GM12878 (cell line): ENCODE data around the gene MEX3C. TPM values are rescaled to one million over a fixed set of nuclear protein-coding genes. Genes with fewer than 3 reads are reported as not detected.
A peak's percentile ranks its signal among the peaks of the same experiment; 100 is the strongest.

Experiments
- ATAC-seq: fragments of 200-7000 bp; cut with Tn5 transposase; 3 replicates; pipeline ENCODE4 v1.9.1; 2020; ENCODE audit warnings: mild to moderate bottlenecking, moderate library complexity
- BruUV-seq: library from RNA; stranded (reverse); fragments of 400-500 nt; replicated peaks from 2 replicates; lab custom pipeline; 2021; lab: Mats Ljungman, UMichigan
- CTCF ChIA-PET: fragments of 300-600 bp; sonication (Branson Sonifier 250); formaldehyde crosslinking; extraction: SDS; loops from one replicate; lab custom pipeline; 2021; ENCODE audit warnings: inconsistent platforms; lab: Yijun Ruan, JAX
- POLR2A ChIA-PET: fragments of 350-600 bp; formaldehyde crosslinking; extraction: SDS; loops from one replicate; lab custom pipeline; 2021; ENCODE audit warnings: inconsistent platforms; lab: Charles Lee
- RAD21 ChIA-PET: fragments of 300-600 bp; sonication (Branson Sonifier 250); formaldehyde crosslinking; loops from one replicate; lab custom pipeline; 2023; ENCODE audit warnings: antibody characterized with exemption; ENCODE audit not compliant: unreplicated experiment; lab: Charles Lee
- SMC1A ChIA-PET: fragments of 300-600 bp; sonication (Branson Sonifier 250); formaldehyde crosslinking; loops from one replicate; lab custom pipeline; 2023; ENCODE audit not compliant: unreplicated experiment, uncharacterized antibody; lab: Charles Lee
- DNase-seq: peaks from one replicate; pipeline ENCODE4 v3.0.0-alpha.2; 2011; ENCODE audit warnings: low read depth, low spot score
- FAIRE-seq: peaks from 3 replicates; lab custom pipeline; 2011; peaks lifted over from hg19 to GRCh38; lab: Jason Lieb, UNC
- H2AFZ ChIP-seq: 2 replicates; pipeline ENCODE4 v1.6.0; 2011; ENCODE audit warnings: low read depth, low read length, control low read depth; ENCODE audit not compliant: control insufficient read depth
- H3K27ac ChIP-seq: 2 replicates; pipeline ENCODE4 v1.5.1; 2011; ENCODE audit warnings: control low read depth; ENCODE audit not compliant: control insufficient read depth, insufficient read depth
- H3K27me3 ChIP-seq, 2 experiments: replicated peaks in 1 of 2; 2 replicates each; pipeline versions ENCODE4 v1.6.0 to v1.6.1; 2011; ENCODE audit warnings: low read length in 1 of 2; ENCODE audit not compliant: control insufficient read depth in 2 of 2, insufficient read depth in 2 of 2
- H3K36me3 ChIP-seq, 2 experiments: 2 replicates each; pipeline ENCODE4 v1.5.1; 2011; ENCODE audit warnings: low read length in 1 of 2; ENCODE audit not compliant: control insufficient read depth in 2 of 2, insufficient read depth in 2 of 2
- H3K4me1 ChIP-seq: 2 replicates; pipeline ENCODE4 v1.6.1; 2011; ENCODE audit warnings: mild to moderate bottlenecking, low read length, moderate library complexity, mixed read lengths; ENCODE audit not compliant: control insufficient read depth, insufficient read depth
- H3K4me2 ChIP-seq: 2 replicates; pipeline ENCODE4 v1.6.0; 2011; ENCODE audit warnings: control low read depth; ENCODE audit not compliant: control insufficient read depth, insufficient read depth
- H3K4me3 ChIP-seq: fragments of 200-600 bp; sonication (generic); 2 replicates; pipeline ENCODE4 v1.5.1; 2016
- H3K79me2 ChIP-seq: 2 replicates; pipeline ENCODE4 v1.6.0; 2011; ENCODE audit warnings: low read length; ENCODE audit not compliant: control insufficient read depth, insufficient read depth
- H3K9ac ChIP-seq: 2 replicates; pipeline ENCODE4 v1.8.0; 2011; ENCODE audit warnings: low read length, control low read depth, mixed read lengths; ENCODE audit not compliant: control insufficient read depth, insufficient read depth
- H3K9me3 ChIP-seq: replicated peaks from 3 replicates; pipeline ENCODE4 v1.5.1; 2011; ENCODE audit warnings: mild to moderate bottlenecking, low read length; ENCODE audit not compliant: control insufficient read depth, insufficient read depth
- H4K20me1 ChIP-seq: 2 replicates; pipeline ENCODE4 v1.6.0; 2011; ENCODE audit not compliant: control insufficient read depth, insufficient read depth
- HDAC2 ChIP-seq: fragments of 200-600 bp; sonication (generic); IDR thresholded peaks from 2 replicates; pipeline ENCODE4 v1.6.1; 2017
- IRF4 ChIP-seq: IDR thresholded peaks from 2 replicates; pipeline ENCODE4 v1.6.1; 2011; ENCODE audit warnings: low read depth, low read length
- YY1 ChIP-seq: IDR thresholded peaks from 2 replicates; pipeline ENCODE4 v1.6.1; 2011; ENCODE audit warnings: low read depth, mild to moderate bottlenecking, low read length
- ZNF622 ChIP-seq: fragments of 450-650 bp; IDR thresholded peaks from 2 replicates; pipeline ENCODE4 v1.6.1; 2017; ENCODE audit warnings: mild to moderate bottlenecking, inconsistent platforms
- WGBS: methylation state at CpG from one replicate; pipeline ENCODE4 v1.1.6; 2016; ENCODE audit warnings: low lambda C conversion rate; ENCODE audit not compliant: insufficient replicate concordance, insufficient coverage; ENCODE audit errors: missing lambda C conversion rate; 5-methylcytosine and 5-hydroxymethylcytosine counted together
- in situ Hi-C: fragments of 300-500 bp; cut with MboI; formaldehyde crosslinking; loops from 9 replicates; pipeline ENCODE4 v1.14.3; 2018; ENCODE audit warnings: mixed read lengths
- intact Hi-C: fragments of 100-400 bp; cut with micrococcal nuclease; formaldehyde crosslinking; loops from one replicate; pipeline ENCODE4 v1.14.2; 2022; ENCODE audit not compliant: unreplicated experiment
- polyA plus RNA-seq, 11 experiments: library from polyadenylated mRNA; depleted of rRNA in 4 of 11; unstranded in 6 of 11; stranded (reverse) in 5 of 11; fragments of >200 nt; fragmentation: Nextera tagmentation in 4 of 11; fragmentation: Illumina TruSeq in 1 of 11; extraction: Ambion mirVana in 4 of 11; extraction: Trizol in 1 of 11; gene quantifications; 1 replicate in 1 of 11; 2 replicates in 10 of 11; pipeline versions ENCODE4 v1.2.1 to v1.2.3, GENCODE V29; 2011 to 2016; ENCODE audit warnings: inconsistent platforms in 2 of 11, missing spikeins in 2 of 11, low read depth in 1 of 11
- total RNA-seq, 4 experiments: library from RNA; depleted of rRNA in 3 of 4; stranded (reverse); fragments of >200 nt in 3 of 4; fragmentation: Illumina TruSeq in 1 of 4; extraction: Trizol in 1 of 4; gene quantifications; 2 replicates each; pipeline versions ENCODE4 v1.2.1 to v1.2.3, GENCODE V29; 2013 to 2021
- TF ChIP-seq, protein P1 (sequence below): fragments of 150-350 bp; IDR thresholded peaks from 2 replicates; pipeline ENCODE4 v1.6.1; 2016; ENCODE audit warnings: low read depth, low read length
- TF ChIP-seq, protein P2 (sequence below), 3 experiments: IDR thresholded peaks in 2 of 3; conservative IDR thresholded peaks in 1 of 3; 2 replicates each; pipeline ENCODE4 v1.5.1; 2011; ENCODE audit warnings: low read depth in 3 of 3, low read length in 3 of 3, mild to moderate bottlenecking in 3 of 3, control low read depth in 2 of 3, moderate library complexity in 2 of 3, inconsistent platforms in 1 of 3, mixed read lengths in 1 of 3; ENCODE audit not compliant: control insufficient read depth in 2 of 3, insufficient read depth in 1 of 3; ENCODE audit errors: extremely low read depth in 1 of 3

Gene MEX3C
- total and polyA plus RNA-seq, 10 of the 15 experiments (the other 5 are each of a cell fraction or from before 2014, with no cell fraction given), result 6.7 to 48.8 (median 21.3) TPM

DNA sequence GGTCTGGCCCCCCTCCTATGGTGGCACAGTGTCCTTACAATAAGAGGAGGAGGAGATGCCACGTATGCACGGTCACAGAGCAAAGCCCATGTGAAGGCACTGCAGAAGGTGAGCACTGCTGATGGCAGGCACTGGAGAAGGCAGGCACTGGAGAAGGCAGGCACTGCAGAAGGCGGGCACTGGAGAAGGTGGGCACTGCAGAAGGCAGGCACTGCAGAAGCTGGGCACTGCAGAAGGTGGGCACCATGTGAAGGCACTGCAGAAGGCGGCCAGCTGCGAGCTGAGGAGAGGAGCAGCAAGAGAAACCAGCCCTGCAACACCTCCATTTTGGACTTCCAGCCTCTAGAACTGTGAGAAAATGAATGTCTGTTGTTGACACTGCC is 46.3 kb downstream of the MEX3C start:
- Histone ChIP-seq H4K20me1 (no peaks in the 10 kb centered on the region), H3K27me3 (no peaks in the 10 kb centered on the region), H3K79me2 (no peaks in the 10 kb centered on the region), H3K4me1 (peaks cover 35% of the 10 kb centered on the region), H3K27ac (no peak overlapping the region; the same call in 1 of the 2 replicates), H3K9ac (no peak overlapping the region), H2AFZ (peak overlapping the region; percentile 62), H3K4me3 (no peak overlapping the region)
- ATAC-seq, result no peak
- intact Hi-C loops, result no loop called here
- SMC1A ChIA-PET, result no interaction called here
- POLR2A ChIA-PET, result no interaction called here
- CTCF ChIA-PET, result no interaction called here
- RAD21 ChIA-PET, result no interaction called here
- FAIRE-seq, result no peak
- no peak for TF ChIP-seq ZNF622
- TF ChIP-seq, protein P1, sequence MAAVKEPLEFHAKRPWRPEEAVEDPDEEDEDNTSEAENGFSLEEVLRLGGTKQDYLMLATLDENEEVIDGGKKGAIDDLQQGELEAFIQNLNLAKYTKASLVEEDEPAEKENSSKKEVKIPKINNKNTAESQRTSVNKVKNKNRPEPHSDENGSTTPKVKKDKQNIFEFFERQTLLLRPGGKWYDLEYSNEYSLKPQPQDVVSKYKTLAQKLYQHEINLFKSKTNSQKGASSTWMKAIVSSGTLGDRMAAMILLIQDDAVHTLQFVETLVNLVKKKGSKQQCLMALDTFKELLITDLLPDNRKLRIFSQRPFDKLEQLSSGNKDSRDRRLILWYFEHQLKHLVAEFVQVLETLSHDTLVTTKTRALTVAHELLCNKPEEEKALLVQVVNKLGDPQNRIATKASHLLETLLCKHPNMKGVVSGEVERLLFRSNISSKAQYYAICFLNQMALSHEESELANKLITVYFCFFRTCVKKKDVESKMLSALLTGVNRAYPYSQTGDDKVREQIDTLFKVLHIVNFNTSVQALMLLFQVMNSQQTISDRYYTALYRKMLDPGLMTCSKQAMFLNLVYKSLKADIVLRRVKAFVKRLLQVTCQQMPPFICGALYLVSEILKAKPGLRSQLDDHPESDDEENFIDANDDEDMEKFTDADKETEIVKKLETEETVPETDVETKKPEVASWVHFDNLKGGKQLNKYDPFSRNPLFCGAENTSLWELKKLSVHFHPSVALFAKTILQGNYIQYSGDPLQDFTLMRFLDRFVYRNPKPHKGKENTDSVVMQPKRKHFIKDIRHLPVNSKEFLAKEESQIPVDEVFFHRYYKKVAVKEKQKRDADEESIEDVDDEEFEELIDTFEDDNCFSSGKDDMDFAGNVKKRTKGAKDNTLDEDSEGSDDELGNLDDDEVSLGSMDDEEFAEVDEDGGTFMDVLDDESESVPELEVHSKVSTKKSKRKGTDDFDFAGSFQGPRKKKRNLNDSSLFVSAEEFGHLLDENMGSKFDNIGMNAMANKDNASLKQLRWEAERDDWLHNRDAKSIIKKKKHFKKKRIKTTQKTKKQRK, result no peak
- TF ChIP-seq, protein P2, sequence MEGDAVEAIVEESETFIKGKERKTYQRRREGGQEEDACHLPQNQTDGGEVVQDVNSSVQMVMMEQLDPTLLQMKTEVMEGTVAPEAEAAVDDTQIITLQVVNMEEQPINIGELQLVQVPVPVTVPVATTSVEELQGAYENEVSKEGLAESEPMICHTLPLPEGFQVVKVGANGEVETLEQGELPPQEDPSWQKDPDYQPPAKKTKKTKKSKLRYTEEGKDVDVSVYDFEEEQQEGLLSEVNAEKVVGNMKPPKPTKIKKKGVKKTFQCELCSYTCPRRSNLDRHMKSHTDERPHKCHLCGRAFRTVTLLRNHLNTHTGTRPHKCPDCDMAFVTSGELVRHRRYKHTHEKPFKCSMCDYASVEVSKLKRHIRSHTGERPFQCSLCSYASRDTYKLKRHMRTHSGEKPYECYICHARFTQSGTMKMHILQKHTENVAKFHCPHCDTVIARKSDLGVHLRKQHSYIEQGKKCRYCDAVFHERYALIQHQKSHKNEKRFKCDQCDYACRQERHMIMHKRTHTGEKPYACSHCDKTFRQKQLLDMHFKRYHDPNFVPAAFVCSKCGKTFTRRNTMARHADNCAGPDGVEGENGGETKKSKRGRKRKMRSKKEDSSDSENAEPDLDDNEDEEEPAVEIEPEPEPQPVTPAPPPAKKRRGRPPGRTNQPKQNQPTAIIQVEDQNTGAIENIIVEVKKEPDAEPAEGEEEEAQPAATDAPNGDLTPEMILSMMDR (IDR thresholded peaks at IDR 0.05 in 2 of 3, conservative IDR thresholded peaks at IDR 0.05 in 1 of 3; ENCODE audit: control insufficient read depth in 2 of 3, extremely low read depth in 1 of 3, insufficient read depth in 1 of 3, low read depth in 3 of 3, low read length in 3 of 3), result no peak
- TF ChIP-seq YY1, result peak; percentile 49; the same call in 1 of the 2 replicates
- no peak for TF ChIP-seq IRF4
- TF ChIP-seq HDAC2, result no peak
- TF ChIP-seq, all 136 proteins: peak for 1
- in situ Hi-C loops, result loop anchor here (10.0 kb wide), 1 partner anchor 584 kb away; no protein-coding TSS in a partner anchor
- Histone ChIP-seq H3K36me3 (no peaks in the 10 kb centered on the region), H3K9me3 (peaks cover 3% of the 10 kb centered on the region; the same call in 2 of the 3 replicates), H3K4me2 (peak overlapping the region; percentile 90; the same call in 1 of the 2 replicates)
- 91% methylated on average over 5 of the region's 5 CpGs for WGBS
- DNase-seq, result no peak
- BruUV-seq, result no TSS peak
